Tibial nerve (tissue), 4 donors: ENCODE data around the gene PLXDC2.

ENCODE experiments used
- CTCF ChIP-seq, 5 experiments: fragments of 200-600 bp in 3 of 5; fragments of 450-650 bp in 2 of 5; sonication (generic) in 3 of 5; IDR thresholded peaks; one replicate each; pipeline ENCODE4 v1.5.1; 2016 to 2019; ENCODE audit warnings: antibody characterized with exemption in 5 of 5, mild to moderate bottlenecking in 3 of 5, moderate library complexity in 2 of 5
- EP300 ChIP-seq, 2 donors: sonication (generic); formaldehyde crosslinking; IDR thresholded peaks; one replicate each; pipeline ENCODE4 v1.6.1; 2017; ENCODE audit warnings: antibody characterized with exemption in 2 of 2, mild to moderate bottlenecking in 1 of 2
- POLR2A ChIP-seq, 2 donors: fragments of 450-650 bp; IDR thresholded peaks; one replicate each; pipeline ENCODE4 v1.6.1; 2017; ENCODE audit warnings: antibody characterized with exemption in 2 of 2, mild to moderate bottlenecking in 2 of 2, moderate library complexity in 2 of 2

DNA sequence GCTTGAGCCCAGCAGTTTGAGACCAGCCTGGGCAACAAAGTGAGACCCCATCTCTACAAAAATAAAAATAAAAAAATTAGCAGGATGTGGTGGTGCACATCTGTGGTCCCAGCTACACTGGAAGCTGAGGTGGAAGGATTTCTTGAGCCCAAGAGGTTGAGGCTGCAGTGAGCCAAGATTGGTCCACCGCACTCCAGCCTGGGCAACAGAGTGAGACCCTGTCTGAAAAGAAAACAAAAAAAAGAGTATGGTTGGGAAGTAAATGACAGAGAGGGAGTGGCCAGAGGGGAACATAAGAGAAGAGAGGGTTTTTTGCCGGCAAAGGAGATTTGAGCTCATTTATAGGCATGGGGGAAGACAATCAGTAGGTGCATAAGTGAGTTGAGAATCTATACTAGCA is 19.7 kb downstream of the PLXDC2 start:
- TF ChIP-seq CTCF (IDR thresholded peaks at IDR 0.05) (no peak), EP300 (IDR thresholded peaks at IDR 0.05) (no peak), POLR2A (IDR thresholded peaks at IDR 0.05) (no peak)
